Hepatocyte (in vitro differentiated cells): ENCODE data around the gene PAPPA. TPM values are rescaled to one million over a fixed set of nuclear protein-coding genes. Genes with fewer than 3 reads are reported as not detected.

ENCODE experiments used
- DNase-seq: peaks from one replicate; pipeline ENCODE4 v3.0.0-alpha.2; 2016; ENCODE audit warnings: low spot score
- H2AFZ ChIP-seq: fragments of 200-600 bp; sonication (generic); 2 replicates; pipeline ENCODE4 v1.6.0; 2016; ENCODE audit warnings: antibody characterized with exemption, mild to moderate bottlenecking
- H3K27ac ChIP-seq: fragments of 200-600 bp; sonication (generic); 2 replicates; pipeline ENCODE4 v1.5.1; 2016; ENCODE audit warnings: mild to moderate bottlenecking
- H3K27me3 ChIP-seq: fragments of 200-600 bp; sonication (generic); 2 replicates; pipeline ENCODE4 v1.6.1; 2016
- H3K36me3 ChIP-seq: fragments of 200-600 bp; sonication (generic); replicated peaks from 2 replicates; pipeline ENCODE4 v1.5.1; 2016; ENCODE audit warnings: low read depth; ENCODE audit not compliant: insufficient read depth
- H3K4me1 ChIP-seq: fragments of 200-600 bp; sonication (generic); 2 replicates; pipeline ENCODE4 v1.5.1; 2016; ENCODE audit warnings: mild to moderate bottlenecking, moderate library complexity; ENCODE audit not compliant: insufficient read depth
- H3K4me2 ChIP-seq: fragments of 200-600 bp; sonication (generic); 2 replicates; pipeline ENCODE4 v1.6.0; 2016
- H3K4me3 ChIP-seq: fragments of 200-600 bp; sonication (generic); 2 replicates; pipeline ENCODE4 v1.5.1; 2016; ENCODE audit warnings: mild to moderate bottlenecking
- H3K79me2 ChIP-seq: fragments of 200-600 bp; sonication (generic); 2 replicates; pipeline ENCODE4 v1.6.0; 2017; ENCODE audit warnings: mild to moderate bottlenecking
- H3K9me2 ChIP-seq: fragments of 200-600 bp; sonication (generic); replicated peaks from 2 replicates; pipeline ENCODE4 v1.6.0; 2017; ENCODE audit warnings: mild to moderate bottlenecking; ENCODE audit not compliant: insufficient read depth
- H3K9me3 ChIP-seq: fragments of 200-600 bp; sonication (generic); 2 replicates; pipeline ENCODE4 v1.5.1; 2016; ENCODE audit warnings: low read depth, mild to moderate bottlenecking
- H4K20me1 ChIP-seq: fragments of 200-600 bp; sonication (generic); 2 replicates; pipeline ENCODE4 v1.6.0; 2016; ENCODE audit warnings: mild to moderate bottlenecking; ENCODE audit not compliant: insufficient read depth, poor library complexity, severe bottlenecking
- CTCF ChIP-seq: fragments of 200-600 bp; sonication (generic); IDR thresholded peaks from 2 replicates; pipeline ENCODE4 v1.5.1; 2016; ENCODE audit warnings: antibody characterized with exemption, mild to moderate bottlenecking; ENCODE audit not compliant: poor library complexity
- EZH2 ChIP-seq: fragments of 200-600 bp; sonication (generic); IDR thresholded peaks from 2 replicates; pipeline ENCODE4 v1.6.1; 2016; ENCODE audit warnings: antibody characterized with exemption, mild to moderate bottlenecking, borderline replicate concordance
- EZH2phosphoT487 ChIP-seq: fragments of 200-600 bp; sonication (generic); IDR thresholded peaks from one replicate; pipeline ENCODE4 v1.6.1; 2018; ENCODE audit warnings: antibody characterized with exemption, mild to moderate bottlenecking, low read depth, moderate library complexity; ENCODE audit not compliant: unreplicated experiment, severe bottlenecking
- WGBS: methylation state at CpG from one replicate; pipeline ENCODE4 v1.1.6; 2016; ENCODE audit warnings: low lambda C conversion rate; ENCODE audit errors: missing lambda C conversion rate; 5-methylcytosine and 5-hydroxymethylcytosine counted together
- polyA plus RNA-seq: library from polyadenylated mRNA; unstranded; fragments of >200 nt; fragmentation: Nextera tagmentation; extraction: Ambion mirVana; gene quantifications from 2 replicates; pipeline ENCODE4 v1.2.1, GENCODE V29; 2016
- total RNA-seq: library from RNA; depleted of rRNA; stranded (reverse); fragments of >200 nt; gene quantifications from 2 replicates; pipeline ENCODE4 v1.2.3, GENCODE V29; 2014

The PAPPA gene
- total and polyA plus RNA-seq, 2 experiments from 2014 or later, result 2.8 to 12.3 TPM

GRCh38 chr9:116187570-116188170 lies 34.1 kb downstream of the PAPPA start:
- TF ChIP-seq CTCF (no peak), EZH2phosphoT487 (no peak), EZH2 (no peak)
- 98% methylated on average over 27 of the region's 27 CpGs for WGBS
- H3K4me1 ChIP-seq, result no peaks in the 10 kb centered on the region
- H3K36me3 ChIP-seq, result no peaks in the 10 kb centered on the region
- no peaks in the 10 kb centered on the region for H3K27me3 ChIP-seq
- H3K79me2 ChIP-seq, result no peaks in the 10 kb centered on the region
- H3K9me3 ChIP-seq, result no peaks in the 10 kb centered on the region
- H2AFZ ChIP-seq, result no peak overlapping the region
- DNase-seq, result no peak
- no peak overlapping the region for H3K27ac ChIP-seq
- no peak overlapping the region for H3K4me3 ChIP-seq
- H3K9me2 ChIP-seq, result no peaks in the 10 kb centered on the region
- H4K20me1 ChIP-seq, result no peaks in the 10 kb centered on the region
- no peak overlapping the region for H3K4me2 ChIP-seq

- Histone ChIP-seq H3K4me1 (no peaks in the 10 kb centered on the region), H3K4me2 (no peak overlapping the region), H3K36me3 (no peaks in the 10 kb centered on the region), H3K27ac (peak overlapping the region; percentile 30), H3K27me3 (no peaks in the 10 kb centered on the region), H4K20me1 (no peaks in the 10 kb centered on the region), H3K9me3 (no peaks in the 10 kb centered on the region), H3K9me2 (no peaks in the 10 kb centered on the region), H3K79me2 (no peaks in the 10 kb centered on the region), H3K4me3 (no peak overlapping the region), H2AFZ (no peak overlapping the region)
- TF ChIP-seq CTCF (no peak), EZH2 (no peak), EZH2phosphoT487 (no peak)
- DNase-seq, result peak; percentile 36
- 86% methylated on average over 5 of the region's 5 CpGs for WGBS
These were observed 36.1 kb downstream of the PAPPA start for GRCh38 chr9:116189683-116190082.

- peak; percentile 42 for DNase-seq
- Histone ChIP-seq H3K27ac (peak overlapping the region; percentile 30), H3K9me2 (no peaks in the 10 kb centered on the region), H2AFZ (no peak overlapping the region), H3K79me2 (no peaks in the 10 kb centered on the region), H3K9me3 (no peaks in the 10 kb centered on the region), H3K4me3 (no peak overlapping the region), H3K36me3 (no peaks in the 10 kb centered on the region), H3K4me1 (no peaks in the 10 kb centered on the region), H4K20me1 (no peaks in the 10 kb centered on the region), H3K4me2 (no peak overlapping the region), H3K27me3 (no peaks in the 10 kb centered on the region)
- WGBS, result 77% methylated on average over 6 of the region's 6 CpGs
- no peak for TF ChIP-seq CTCF
- no peak for TF ChIP-seq EZH2phosphoT487
- TF ChIP-seq EZH2, result no peak
These were observed 37.2 kb downstream of the PAPPA start for GRCh38 chr9:116190637-116191396.
